CD8-positive, alpha-beta memory T cell (primary cell): Measurements from ENCODE around the gene INTS7. TPM values are rescaled to one million over a fixed set of nuclear protein-coding genes. Genes with fewer than 3 reads are reported as not detected.
"Not testable (repeated sequence)": the region's sequence is repeated elsewhere in the genome, so short reads cannot be mapped to it uniquely, and the experiment has no call there.

Source experiments
- CTCF ChIA-PET: fragments of 350-600 bp; sonication (Branson Sonifier 250); formaldehyde crosslinking; loops from one replicate; lab custom pipeline; 2021; ENCODE audit warnings: antibody characterized with exemption; lab: Charles Lee
- POLR2A ChIA-PET: fragments of 350-600 bp; sonication (Branson Sonifier 250); formaldehyde crosslinking; loops from one replicate; lab custom pipeline; 2021; ENCODE audit warnings: antibody characterized with exemption; lab: Charles Lee
- DNase-seq, 5 donors: peaks; one replicate each; pipeline versions ENCODE4 v3.0.0 to v3.0.0-alpha.2; 2020 to 2022; ENCODE audit warnings: mixed read lengths in 1 of 5
- H3K27ac ChIP-seq: one replicate; pipeline ENCODE4 v1.7.0; 2013; ENCODE audit warnings: low read depth, mild to moderate bottlenecking, low read length, moderate library complexity
- H3K27me3 ChIP-seq: 2 replicates; pipeline ENCODE4 v1.7.0; 2013; ENCODE audit warnings: low read length, mild to moderate bottlenecking; ENCODE audit not compliant: insufficient read depth, poor library complexity, severe bottlenecking
- H3K36me3 ChIP-seq: 2 replicates; pipeline ENCODE4 v1.7.0; 2013; ENCODE audit warnings: mild to moderate bottlenecking, low read length, moderate library complexity; ENCODE audit not compliant: insufficient read depth
- H3K4me1 ChIP-seq: 2 replicates; pipeline ENCODE4 v1.7.0; 2013; ENCODE audit warnings: mild to moderate bottlenecking, low read length, moderate library complexity; ENCODE audit not compliant: insufficient read depth
- H3K4me3 ChIP-seq: 2 replicates; pipeline ENCODE4 v1.7.0; 2013; ENCODE audit warnings: mild to moderate bottlenecking, low read length
- H3K9me3 ChIP-seq: 2 replicates; pipeline ENCODE4 v1.7.0; 2013; ENCODE audit warnings: mild to moderate bottlenecking, low read length
- H3K27ac Mint-ChIP-seq, 8 donors: one replicate each; pipeline ENCODE4 v1.8.0; 2020 to 2021; ENCODE audit warnings: mixed read lengths in 8 of 8, mild to moderate bottlenecking in 6 of 8, inconsistent platforms in 3 of 8, moderate library complexity in 3 of 8
- H3K27me3 Mint-ChIP-seq, 2 donors: one replicate each; pipeline ENCODE4 v1.8.0; 2020 to 2021; ENCODE audit warnings: mixed read lengths in 2 of 2, mild to moderate bottlenecking in 1 of 2, moderate library complexity in 1 of 2
- H3K36me3 Mint-ChIP-seq, 3 donors: one replicate each; pipeline ENCODE4 v1.8.0; 2020 to 2021; ENCODE audit warnings: mixed read lengths in 3 of 3, inconsistent platforms in 1 of 3, mild to moderate bottlenecking in 1 of 3
- H3K4me1 Mint-ChIP-seq, 3 donors: one replicate each; pipeline ENCODE4 v1.8.0; 2020 to 2021; ENCODE audit warnings: mixed read lengths in 3 of 3, inconsistent platforms in 1 of 3, mild to moderate bottlenecking in 1 of 3
- H3K4me3 Mint-ChIP-seq, 7 donors: one replicate each; pipeline ENCODE4 v1.8.0; 2020 to 2021; ENCODE audit warnings: mixed read lengths in 7 of 7, mild to moderate bottlenecking in 6 of 7, moderate library complexity in 4 of 7, inconsistent platforms in 2 of 7
- H3K9me3 Mint-ChIP-seq, 5 donors: one replicate each; pipeline ENCODE4 v1.8.0; 2020 to 2022; ENCODE audit warnings: mixed read lengths in 5 of 5, mild to moderate bottlenecking in 3 of 5, moderate library complexity in 2 of 5, inconsistent platforms in 1 of 5
- polyA plus RNA-seq: library from polyadenylated mRNA; unstranded; fragments of 300-500 nt; fragmentation: Illumina TruSeq; gene quantifications from one replicate; pipeline ENCODE4 v1.2.3, GENCODE V29; 2021
- total RNA-seq, 2 experiments: library from RNA; stranded (reverse); gene quantifications; one replicate each; pipeline ENCODE4 v1.2.3, GENCODE V29; 2021

INTS7 gene
- total and polyA plus RNA-seq, 3 experiments from 2014 or later = 11.5 to 36.0 (median 35.2) TPM

DNA sequence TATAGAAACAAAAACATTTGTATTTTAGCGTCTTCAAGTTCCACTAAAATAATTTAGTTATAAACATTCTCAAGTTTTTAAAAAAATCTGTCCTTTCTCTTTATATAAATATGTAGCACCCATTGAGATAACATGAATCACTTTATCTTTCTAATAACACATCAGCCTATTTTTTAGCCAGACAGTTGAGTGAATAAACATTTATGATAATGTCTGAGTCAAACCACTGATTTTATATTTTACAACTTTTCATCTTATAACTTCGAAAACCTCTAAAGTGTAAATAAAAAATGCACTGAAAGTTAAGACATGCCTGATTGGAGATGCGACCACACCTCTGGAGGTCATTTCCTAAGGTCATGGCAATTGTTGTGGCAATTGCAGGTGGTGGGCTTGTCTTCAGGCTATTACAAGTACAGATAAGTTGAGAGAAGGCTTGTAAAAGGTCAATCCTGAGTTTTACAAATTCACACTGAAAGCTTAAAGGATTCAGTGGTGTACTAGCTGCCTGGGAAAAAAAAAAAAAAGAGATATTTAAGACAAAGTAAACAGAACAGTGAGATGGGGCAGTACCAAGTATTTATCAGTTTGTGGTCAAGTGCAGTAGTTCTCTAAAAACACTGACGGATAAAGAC, 67.0 kb downstream of the INTS7 start:
- Histone ChIP-seq H3K36me3 (no peaks in the 10 kb centered on the region), H3K4me1 (no peaks in the 10 kb centered on the region), H3K27me3 (no peaks in the 10 kb centered on the region), H3K9me3 (no peaks in the 10 kb centered on the region), H3K4me3 (no peak overlapping the region), H3K27ac (no peak overlapping the region)
- H3K27ac Mint-ChIP-seq = peak overlapping the region in 2 of 8 donors; percentile 54 to 60
- no peaks in the 10 kb centered on the region for H3K27me3 Mint-ChIP-seq
- POLR2A ChIA-PET = no interaction called here
- H3K9me3 Mint-ChIP-seq = no peaks in the 10 kb centered on the region
- no peak for DNase-seq
- H3K36me3 Mint-ChIP-seq = peaks cover 16 to 40% (median 25%) of the 10 kb centered on the region in 3 donors
- H3K4me3 Mint-ChIP-seq = no peak overlapping the region
- H3K4me1 Mint-ChIP-seq = peaks cover 0 to 10% (median 0%) of the 10 kb centered on the region in 3 donors
- CTCF ChIA-PET = no interaction called here

DNA sequence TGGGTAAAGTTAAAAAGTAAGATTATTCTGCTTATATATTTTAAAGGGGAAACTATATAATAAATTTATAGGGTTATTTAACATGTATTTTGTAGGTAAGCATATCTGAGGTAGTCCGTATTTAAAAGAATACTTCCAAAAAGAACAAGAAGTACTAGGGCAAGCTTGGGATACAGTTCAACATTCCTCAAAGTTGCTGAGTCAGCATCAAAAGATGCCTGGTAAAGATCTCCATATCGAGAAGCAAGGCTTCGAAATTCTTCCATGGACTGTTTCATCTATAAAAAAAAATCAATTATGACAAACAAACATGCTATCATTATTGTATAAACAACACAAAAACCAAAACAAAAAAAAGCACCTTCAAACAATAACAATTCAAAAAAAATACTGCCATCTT, 67.7 kb downstream of the INTS7 start:
- Histone ChIP-seq H3K36me3 (no peaks in the 10 kb centered on the region), H3K27ac (no peak overlapping the region), H3K27me3 (no peaks in the 10 kb centered on the region), H3K9me3 (no peaks in the 10 kb centered on the region), H3K4me1 (no peaks in the 10 kb centered on the region), H3K4me3 (no peak overlapping the region)
- H3K36me3 Mint-ChIP-seq = peaks cover 21 to 45% (median 30%) of the 10 kb centered on the region in 3 donors
- peaks cover 0 to 10% (median 0%) of the 10 kb centered on the region in 3 donors for H3K4me1 Mint-ChIP-seq
- H3K9me3 Mint-ChIP-seq = no peaks in the 10 kb centered on the region
- H3K27me3 Mint-ChIP-seq = no peaks in the 10 kb centered on the region
- ChIA-PET POLR2A (no interaction called here), CTCF (no interaction called here)
- H3K27ac Mint-ChIP-seq = no peak overlapping the region
- no peak overlapping the region for H3K4me3 Mint-ChIP-seq
- no peak for DNase-seq

DNA sequence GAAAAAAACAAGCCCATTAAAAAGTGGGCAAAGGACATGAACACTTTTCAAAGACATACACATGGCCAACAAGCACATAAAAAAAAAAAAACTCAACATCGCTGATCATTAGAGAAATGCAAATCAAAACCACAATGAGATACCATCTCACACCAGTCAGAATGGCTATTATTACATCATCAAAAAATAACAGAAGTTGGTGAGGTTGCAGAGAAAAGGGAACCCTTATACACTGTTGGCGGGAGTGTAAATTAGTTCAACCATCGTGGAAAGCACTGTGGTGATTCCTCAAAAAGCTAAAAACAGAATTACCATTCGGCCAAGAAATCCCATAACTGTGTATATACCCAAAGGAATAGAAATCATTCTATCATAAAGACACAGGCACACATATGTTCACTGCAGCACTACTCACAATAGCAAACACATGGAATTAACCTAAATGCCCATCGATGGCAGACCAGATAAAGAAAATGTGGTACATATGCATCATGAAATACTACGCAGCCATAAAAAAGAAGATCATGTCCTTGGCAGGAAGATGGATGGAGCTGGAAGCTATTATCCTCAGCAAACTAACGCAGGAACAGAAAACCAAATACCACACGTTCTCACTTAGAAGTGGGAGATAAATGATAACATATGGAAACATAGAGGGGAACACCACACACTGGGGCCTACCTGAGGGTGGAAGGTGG, 70.1 kb downstream of the INTS7 start:
- Mint-ChIP-seq H3K27me3 (no peaks in the 10 kb centered on the region), H3K36me3 (peaks cover 38 to 55% (median 39%) of the 10 kb centered on the region in 3 donors), H3K9me3 (no peaks in the 10 kb centered on the region), H3K27ac (no peak overlapping the region), H3K4me1 (peaks cover 0 to 10% (median 0%) of the 10 kb centered on the region in 3 donors), H3K4me3 (no peak overlapping the region)
- Histone ChIP-seq H3K27me3 (no peaks in the 10 kb centered on the region), H3K36me3 (no peaks in the 10 kb centered on the region), H3K4me1 (no peaks in the 10 kb centered on the region), H3K27ac (no peak overlapping the region), H3K9me3 (no peaks in the 10 kb centered on the region), H3K4me3 (no peak overlapping the region)
- ChIA-PET POLR2A (no interaction called here), CTCF (no interaction called here)
- DNase-seq = no peak

GRCh38 chr1:211959680-211960079, 75.7 kb downstream of the INTS7 start:
- Mint-ChIP-seq H3K27ac (no peak overlapping the region), H3K4me1 (peaks cover 0 to 8% (median 0%) of the 10 kb centered on the region in 3 donors), H3K36me3 (peaks cover 34 to 58% (median 43%) of the 10 kb centered on the region in 3 donors), H3K4me3 (no peak overlapping the region), H3K27me3 (no peaks in the 10 kb centered on the region), H3K9me3 (peaks cover 0 to 2% (median 0%) of the 10 kb centered on the region in 5 donors)
- DNase-seq = no peak
- H3K4me3 ChIP-seq = no peak overlapping the region
- H3K36me3 ChIP-seq = peaks cover 4% of the 10 kb centered on the region
- H3K27me3 ChIP-seq = no peaks in the 10 kb centered on the region
- POLR2A ChIA-PET = no interaction called here
- no peaks in the 10 kb centered on the region for H3K9me3 ChIP-seq
- no peak overlapping the region for H3K27ac ChIP-seq
- CTCF ChIA-PET = no interaction called here
- no peaks in the 10 kb centered on the region for H3K4me1 ChIP-seq

DNA sequence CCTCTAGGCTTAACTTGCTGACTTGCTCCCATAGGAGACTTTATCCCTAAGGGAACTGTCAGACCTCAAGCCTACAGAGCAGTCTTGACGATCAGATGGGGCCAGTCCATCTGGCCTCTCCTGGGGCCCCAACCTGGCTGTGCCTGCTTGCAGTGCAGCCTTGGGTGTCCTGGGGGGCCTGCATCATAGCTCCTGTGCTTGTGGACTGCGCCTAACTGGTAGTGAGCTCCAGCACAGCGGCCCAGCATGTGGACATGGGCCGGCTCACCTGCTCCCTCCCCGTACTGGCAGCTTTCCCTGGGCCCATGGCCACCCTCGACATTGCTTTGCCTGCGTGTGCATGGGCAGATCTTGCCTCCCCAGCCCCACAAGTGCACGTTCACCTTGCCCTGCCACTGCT, 76.1 kb downstream of the INTS7 start:
- no peak for DNase-seq
- Histone ChIP-seq H3K27me3 (no peaks in the 10 kb centered on the region), H3K9me3 (no peaks in the 10 kb centered on the region), H3K36me3 (peaks cover 4% of the 10 kb centered on the region), H3K4me1 (no peaks in the 10 kb centered on the region), H3K27ac (no peak overlapping the region), H3K4me3 (no peak overlapping the region)
- POLR2A ChIA-PET = no interaction called here
- Mint-ChIP-seq H3K27me3 (no peaks in the 10 kb centered on the region), H3K4me3 (no peak overlapping the region), H3K36me3 (peaks cover 32 to 53% (median 39%) of the 10 kb centered on the region in 3 donors), H3K27ac (no peak overlapping the region), H3K4me1 (peaks cover 0 to 3% (median 0%) of the 10 kb centered on the region in 3 donors), H3K9me3 (peaks cover 0 to 2% (median 0%) of the 10 kb centered on the region in 5 donors)
- CTCF ChIA-PET = no interaction called here

DNA sequence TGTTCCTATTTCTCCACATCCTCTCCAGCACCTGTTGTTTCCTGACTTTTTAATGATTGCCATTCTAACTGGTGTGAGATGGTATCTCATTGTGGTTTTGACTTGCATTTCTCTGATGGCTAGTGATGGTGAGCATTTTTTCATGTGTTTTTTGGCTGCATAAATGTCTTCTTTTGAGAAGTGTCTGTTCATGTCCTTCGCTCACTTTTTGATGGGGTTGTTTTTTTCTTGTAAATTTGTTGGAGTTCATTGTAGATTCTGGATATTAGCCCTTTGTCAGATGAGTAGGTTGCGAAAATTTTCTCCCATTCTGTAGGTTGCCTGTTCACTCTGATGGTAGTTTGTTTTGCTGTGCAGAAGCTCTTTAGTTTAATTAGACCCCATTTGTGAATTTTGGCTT, 81.3 kb downstream of the INTS7 start:
- H3K27me3 Mint-ChIP-seq, POLR2A ChIA-PET, H3K27me3 ChIP-seq, H3K9me3 ChIP-seq, H3K9me3 Mint-ChIP-seq, DNase-seq, H3K4me1 Mint-ChIP-seq, H3K36me3 ChIP-seq, CTCF ChIA-PET, H3K4me1 ChIP-seq, H3K27ac Mint-ChIP-seq, H3K4me3 Mint-ChIP-seq, H3K4me3 ChIP-seq, H3K27ac ChIP-seq: not testable (repeated sequence)
- H3K36me3 Mint-ChIP-seq = peaks cover 14 to 25% (median 16%) of the 10 kb centered on the region in 3 donors

DNA sequence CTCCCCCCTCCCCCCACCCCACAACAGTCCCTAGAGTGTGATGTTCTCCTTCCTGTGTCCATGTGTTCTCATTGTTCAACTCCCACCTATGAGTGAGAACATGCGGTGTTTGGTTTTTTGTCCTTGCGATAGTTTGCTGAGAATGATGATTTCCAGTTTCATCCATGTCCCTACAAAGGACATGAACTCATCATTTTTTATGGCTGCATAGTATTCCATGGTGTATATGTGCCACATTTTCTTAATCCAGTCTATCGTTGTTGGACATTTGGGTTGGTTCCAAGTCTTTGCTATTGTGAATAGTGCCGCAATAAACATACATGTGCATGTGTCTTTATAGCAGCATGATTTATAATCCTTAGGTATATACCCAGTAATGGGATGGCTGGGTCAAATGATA, 81.8 kb downstream of the INTS7 start:
- H3K9me3 Mint-ChIP-seq, H3K27me3 Mint-ChIP-seq, CTCF ChIA-PET, H3K9me3 ChIP-seq, H3K4me3 Mint-ChIP-seq, H3K36me3 ChIP-seq, DNase-seq, H3K27ac ChIP-seq, H3K27me3 ChIP-seq, H3K4me1 Mint-ChIP-seq, H3K4me1 ChIP-seq, H3K4me3 ChIP-seq, H3K27ac Mint-ChIP-seq, POLR2A ChIA-PET: not testable (repeated sequence)
- peaks cover 14 to 23% (median 14%) of the 10 kb centered on the region in 3 donors for H3K36me3 Mint-ChIP-seq

DNA sequence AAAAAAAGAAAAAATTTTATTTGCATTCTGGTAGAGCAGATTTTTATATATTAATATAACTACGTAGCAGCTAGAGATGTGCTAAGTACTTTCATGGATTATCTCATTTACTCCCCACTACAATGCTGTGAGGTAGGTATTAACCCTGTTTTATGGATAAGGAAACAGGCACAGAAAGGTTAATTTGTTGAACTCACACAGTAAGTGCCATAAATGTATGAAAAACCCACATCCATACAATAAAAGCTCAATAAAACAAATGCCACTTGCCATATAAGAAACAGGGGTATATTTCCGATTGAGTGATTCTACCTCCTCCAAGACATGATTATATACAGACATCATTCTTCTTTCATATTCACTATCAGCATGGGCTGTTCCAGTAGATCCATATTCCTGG, 83.1 kb downstream of the INTS7 start:
- ChIA-PET CTCF (no interaction called here), POLR2A (interaction anchor here (0.6 kb wide), 1 partner anchor 13 kb away, joined by 4 read pairs; no protein-coding TSS in a partner anchor)
- peaks cover 0 to 2% (median 0%) of the 10 kb centered on the region in 5 donors for H3K9me3 Mint-ChIP-seq

More for the DNA sequence above, 83.1 kb downstream of the INTS7 start:
- H3K27me3 Mint-ChIP-seq = no peaks in the 10 kb centered on the region
- H3K36me3 Mint-ChIP-seq = peaks cover 8 to 20% (median 14%) of the 10 kb centered on the region in 3 donors
- H3K4me3 ChIP-seq = no peak overlapping the region
- H3K36me3 ChIP-seq = no peaks in the 10 kb centered on the region
- H3K9me3 ChIP-seq = no peaks in the 10 kb centered on the region
- no peak overlapping the region for H3K4me3 Mint-ChIP-seq
- H3K27me3 ChIP-seq = no peaks in the 10 kb centered on the region
- no peak for DNase-seq
- peaks cover 0 to 3% (median 0%) of the 10 kb centered on the region in 3 donors for H3K4me1 Mint-ChIP-seq
- H3K4me1 ChIP-seq = peaks cover 9% of the 10 kb centered on the region
- H3K27ac ChIP-seq = no peak overlapping the region
- H3K27ac Mint-ChIP-seq = no peak overlapping the region
